ENCODE results near the gene FYCO1.

FYCO1 gene

DNA sequence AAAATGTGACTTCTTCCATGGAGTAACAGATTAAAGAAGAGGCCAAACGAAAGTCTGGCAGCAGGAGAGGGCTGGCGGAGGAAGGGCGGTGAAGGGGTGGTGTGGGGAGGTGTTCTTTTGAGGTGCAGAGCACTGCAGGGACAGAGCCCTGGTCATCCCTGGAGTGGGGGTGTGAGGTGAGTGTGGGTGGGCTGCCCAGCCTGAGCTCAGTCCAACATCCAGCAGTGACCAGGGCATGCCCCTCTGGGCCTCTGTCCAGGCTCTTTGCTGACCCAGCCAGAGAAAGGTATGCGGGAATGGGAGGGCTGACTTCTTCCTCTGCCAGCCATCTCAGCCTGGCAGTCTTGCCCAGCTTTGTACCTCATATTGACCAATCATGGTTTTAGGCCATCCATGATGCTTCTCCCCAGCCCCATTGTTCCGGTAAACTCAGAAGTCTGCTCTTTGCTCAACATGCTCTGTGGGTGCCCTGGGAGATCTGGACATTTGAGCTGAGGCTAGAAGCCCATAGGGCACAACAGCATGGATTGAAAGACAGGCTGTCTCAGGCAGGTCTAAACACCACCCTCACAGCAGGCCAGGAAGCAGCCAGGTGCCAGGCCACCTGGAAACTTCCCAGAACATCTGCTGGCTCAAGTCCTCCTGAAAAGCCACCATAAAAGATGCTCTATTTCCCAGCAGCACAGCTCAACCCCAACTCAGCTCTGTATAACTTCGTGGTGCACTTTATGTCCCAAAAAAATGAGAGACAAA lies 78.3 kb downstream of the FYCO1 start:
- Histone ChIP-seq H3K27me3 (no peaks in the 10 kb centered on the region), H3K27ac (no peak overlapping the region), H3K4me1 (no peaks in the 10 kb centered on the region), H3K9me3 (no peaks in the 10 kb centered on the region), H3K4me3 (no peak overlapping the region), H3K36me3 (peaks cover 38 to 53% (median 42%) of the 10 kb centered on the region in 3 donors)
- no peak for TF ChIP-seq CTCF (IDR thresholded peaks at IDR 0.05)
- no peak for DNase-seq
- intact Hi-C loops (cut with DNase I; ENCODE audit: low total_unique reads): no loop called here

- Histone ChIP-seq H3K27me3 (no peaks in the 10 kb centered on the region), H3K9me3 (no peaks in the 10 kb centered on the region), H3K4me1 (no peaks in the 10 kb centered on the region), H3K27ac (no peak overlapping the region), H3K4me3 (no peak overlapping the region), H3K36me3 (peaks cover 22 to 36% (median 26%) of the 10 kb centered on the region in 3 donors)
- intact Hi-C loops (cut with DNase I; ENCODE audit: low total_unique reads): no loop called here
- DNase-seq: no peak
- TF ChIP-seq CTCF (IDR thresholded peaks at IDR 0.05): no peak
Observed at GRCh38 chr3:45915518-45916231, 79.9 kb downstream of the FYCO1 start.

DNA sequence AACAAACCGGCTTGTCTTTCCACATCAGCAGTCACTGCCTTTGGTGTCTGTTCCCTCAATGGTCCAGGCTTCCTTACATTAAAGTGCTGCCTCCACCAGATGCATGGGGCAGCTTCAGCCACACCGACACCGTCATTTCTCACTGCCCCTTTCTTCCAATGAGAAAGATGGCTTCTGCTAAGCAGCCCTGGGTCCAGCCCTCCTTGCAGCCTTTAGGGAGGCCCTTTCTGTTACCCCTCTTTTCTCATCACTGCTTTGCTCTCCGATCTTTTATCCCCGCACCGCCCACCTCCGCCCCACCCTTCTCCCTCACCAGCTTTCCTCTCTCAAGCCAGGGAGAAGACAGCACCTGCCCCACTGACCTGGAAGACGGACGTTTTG lies 80.6 kb downstream of the FYCO1 start:
- H3K36me3 ChIP-seq: peaks cover 18 to 30% (median 20%) of the 10 kb centered on the region in 3 donors
- no peak for TF ChIP-seq CTCF (IDR thresholded peaks at IDR 0.05)
- no peaks in the 10 kb centered on the region for H3K4me1 ChIP-seq
- no peak overlapping the region for H3K4me3 ChIP-seq
- no peak overlapping the region for H3K27ac ChIP-seq
- no peak for DNase-seq
- intact Hi-C loops (cut with DNase I; ENCODE audit: low total_unique reads): no loop called here
- no peaks in the 10 kb centered on the region for H3K9me3 ChIP-seq
- H3K27me3 ChIP-seq: no peaks in the 10 kb centered on the region

DNA sequence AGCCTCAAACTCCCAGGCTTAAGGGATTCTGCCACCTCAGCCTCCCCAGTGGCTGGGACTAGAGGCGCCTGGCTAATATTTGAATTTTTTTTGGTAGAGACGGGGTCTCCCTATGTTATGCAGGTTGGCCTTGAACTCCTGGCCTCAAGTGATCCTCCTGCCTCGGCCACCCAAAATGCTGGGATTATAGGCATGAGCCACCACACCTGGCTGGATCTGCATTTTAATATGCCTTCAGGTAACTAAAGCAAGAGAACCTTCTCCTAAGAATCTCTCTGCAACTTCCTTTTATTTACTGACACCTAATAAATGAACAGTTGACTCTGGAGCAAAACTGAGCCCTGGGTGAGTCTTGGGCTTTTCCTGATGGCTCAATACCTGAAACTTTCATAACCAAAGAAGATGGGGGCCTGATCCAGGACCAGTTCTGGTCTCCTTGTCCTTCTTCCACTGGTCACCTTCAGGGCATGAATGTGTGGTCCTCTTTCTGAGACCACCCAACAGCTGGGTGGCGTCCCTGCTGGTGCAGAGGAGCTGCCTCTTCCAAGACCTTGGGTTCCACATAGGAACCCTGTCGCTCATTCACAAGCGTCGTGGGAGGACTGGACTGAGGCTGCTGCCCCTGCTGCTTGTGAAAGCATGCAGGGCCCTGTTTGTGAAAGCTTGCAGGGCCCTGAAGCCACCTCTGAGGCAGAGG lies 81.1 kb downstream of the FYCO1 start:
- Histone ChIP-seq H3K9me3 (no peaks in the 10 kb centered on the region), H3K4me1 (no peaks in the 10 kb centered on the region), H3K36me3 (peaks cover 13 to 25% (median 14%) of the 10 kb centered on the region in 3 donors), H3K27me3 (no peaks in the 10 kb centered on the region), H3K4me3 (no peak overlapping the region), H3K27ac (no peak overlapping the region)
- TF ChIP-seq CTCF (IDR thresholded peaks at IDR 0.05): no peak
- intact Hi-C loops (cut with DNase I; ENCODE audit: low total_unique reads): no loop called here
- no peak for DNase-seq

DNA sequence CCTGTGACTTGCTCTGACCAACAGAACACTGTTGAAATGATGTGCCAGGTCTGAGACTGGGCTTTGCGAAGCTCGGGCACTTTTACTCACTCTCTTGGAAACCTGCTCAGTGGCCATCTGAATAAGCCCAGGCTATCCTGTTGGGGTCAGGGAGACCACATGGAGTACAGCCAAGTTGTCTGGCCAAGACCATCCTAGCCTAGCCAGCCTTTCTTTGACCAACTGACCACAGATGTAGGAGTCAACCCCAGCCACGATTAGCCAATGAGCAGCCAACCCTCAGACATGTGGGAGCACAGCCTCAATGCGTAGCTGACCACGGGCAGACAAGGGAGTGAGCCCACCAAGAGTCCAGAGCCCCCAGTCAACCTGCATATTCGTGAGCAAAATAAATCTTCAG lies 83.2 kb downstream of the FYCO1 start:
- no peak for TF ChIP-seq CTCF (IDR thresholded peaks at IDR 0.05)
- Histone ChIP-seq H3K27me3 (no peaks in the 10 kb centered on the region), H3K36me3 (peaks cover 0 to 4% (median 0%) of the 10 kb centered on the region in 3 donors), H3K27ac (no peak overlapping the region), H3K4me1 (peaks cover 0 to 2% (median 0%) of the 10 kb centered on the region in 4 donors), H3K4me3 (no peak overlapping the region), H3K9me3 (no peaks in the 10 kb centered on the region)
- DNase-seq: no peak
- intact Hi-C loops (cut with DNase I; ENCODE audit: low total_unique reads): no loop called here

Measured in tibial artery (tissue), 4 donors.